Activated CD8-positive, alpha-beta memory T cell treated with anti-CD3 and anti-CD28 coated beads, Interleukin-2, amount 10 ng/mL, durations not matched to agents 7 days and 5 days (primary cell): ENCODE results near the gene POLR3H. TPM values are rescaled to one million over a fixed set of nuclear protein-coding genes. Genes with fewer than 3 reads are reported as not detected.
A peak's percentile ranks its signal among the peaks of the same experiment; 100 is the strongest.
"Not testable (repeated sequence)": the region's sequence is repeated elsewhere in the genome, so short reads cannot be mapped to it uniquely, and the experiment has no call there.

Experiments
- ATAC-seq: fragments of 150-1000 bp; cut with Tn5 transposase; one replicate; pipeline ENCODE4 v1.10.0; 2021; ENCODE audit warnings: moderate library complexity
- CTCF ChIA-PET: fragments of 350-600 bp; sonication (Branson Sonifier 250); formaldehyde crosslinking; loops from one replicate; lab custom pipeline; 2021; ENCODE audit warnings: antibody characterized with exemption; lab: Charles Lee
- DNase-seq: peaks from one replicate; pipeline ENCODE4 v3.0.0-alpha.2; 2020
- H3K27ac Mint-ChIP-seq: one replicate; pipeline ENCODE4 v1.8.0; 2021; ENCODE audit warnings: mild to moderate bottlenecking, mixed read lengths
- H3K27me3 Mint-ChIP-seq: one replicate; pipeline ENCODE4 v1.8.0; 2021; ENCODE audit warnings: mixed read lengths
- H3K36me3 Mint-ChIP-seq: one replicate; pipeline ENCODE4 v1.8.0; 2021; ENCODE audit warnings: mild to moderate bottlenecking, mixed read lengths
- H3K4me1 Mint-ChIP-seq: one replicate; pipeline ENCODE4 v1.8.0; 2021; ENCODE audit warnings: mixed read lengths
- H3K4me3 Mint-ChIP-seq: one replicate; pipeline ENCODE4 v1.8.0; 2021; ENCODE audit warnings: mild to moderate bottlenecking, moderate library complexity, mixed read lengths
- H3K9me3 Mint-ChIP-seq: one replicate; pipeline ENCODE4 v1.8.0; 2022; ENCODE audit warnings: low read depth, mixed read lengths
- total RNA-seq, 2 experiments: library from RNA; stranded (reverse); gene quantifications; one replicate each; pipeline ENCODE4 v1.2.3, GENCODE V29; 2021

The POLR3H gene
- total RNA-seq, 2 experiments from 2014 or later, result 32.4 to 43.7 TPM

DNA sequence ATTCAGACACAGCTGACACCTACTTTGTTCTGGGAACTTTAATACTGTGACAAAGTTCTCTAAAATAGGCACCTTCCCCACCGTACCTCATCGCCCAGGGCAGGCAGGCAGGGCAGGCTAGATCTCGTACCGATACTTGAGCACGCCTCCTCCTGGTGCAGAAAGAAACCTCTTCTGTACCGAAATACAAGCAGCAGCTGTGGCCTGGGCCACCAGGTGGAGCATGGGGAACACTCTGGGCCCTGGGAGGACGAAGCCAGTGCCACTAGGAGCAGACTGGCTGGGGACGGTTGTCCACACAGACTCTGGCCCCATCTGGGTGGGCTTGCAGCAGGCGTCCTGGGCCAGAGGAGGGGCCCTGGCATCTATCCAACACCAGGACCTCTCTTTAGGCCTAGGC lies 32.6 kb upstream of the POLR3H start:
- ATAC-seq, result peak; percentile 72
- H3K36me3 Mint-ChIP-seq, result peaks cover 3% of the 10 kb centered on the region
- H3K27me3 Mint-ChIP-seq, result no peaks in the 10 kb centered on the region
- no peak overlapping the region for H3K27ac Mint-ChIP-seq
- CTCF ChIA-PET, result interaction anchor here (0.6 to 3.5 kb wide), 10 partner anchors 9 to 90 kb away, joined by 3 to 20 read pairs (median 3); partner anchors contain the start of genes CSDC2 and PMM1
- H3K9me3 Mint-ChIP-seq, result no peaks in the 10 kb centered on the region
- DNase-seq, result peak; percentile 60
- H3K4me1 Mint-ChIP-seq, result peaks cover 2% of the 10 kb centered on the region
- no peak overlapping the region for H3K4me3 Mint-ChIP-seq

DNA sequence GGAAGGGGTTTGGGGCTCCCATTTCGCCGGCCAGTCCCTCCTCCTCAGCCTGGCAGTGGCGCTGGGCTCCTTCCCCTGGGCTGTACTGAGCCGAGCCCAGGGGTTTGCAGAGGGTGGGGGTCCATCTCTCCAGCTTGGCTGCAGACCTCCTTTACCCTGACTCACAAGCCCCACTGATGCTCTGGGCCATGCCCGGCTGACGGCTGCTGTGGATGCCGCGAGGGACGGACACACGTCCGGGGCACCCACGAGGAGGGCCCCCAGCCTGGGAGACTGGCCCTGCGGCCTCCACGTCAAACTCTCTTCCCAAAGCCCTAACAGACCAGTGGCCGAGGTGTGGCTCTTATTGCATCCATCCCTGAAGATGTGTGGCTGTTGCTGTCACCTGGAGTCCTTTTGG lies 31.3 kb upstream of the POLR3H start:
- H3K36me3 Mint-ChIP-seq, result peaks cover 3% of the 10 kb centered on the region
- H3K4me3 Mint-ChIP-seq, result no peak overlapping the region
- H3K27ac Mint-ChIP-seq, result no peak overlapping the region
- no peaks in the 10 kb centered on the region for H3K9me3 Mint-ChIP-seq
- CTCF ChIA-PET, result interaction anchor here (2.0 kb wide), 1 partner anchor 23 kb away, joined by 7 read pairs; no protein-coding TSS in a partner anchor
- DNase-seq (no peak), ATAC-seq (no peak)
- H3K4me1 Mint-ChIP-seq, result peaks cover 2% of the 10 kb centered on the region
- no peaks in the 10 kb centered on the region for H3K27me3 Mint-ChIP-seq

DNA sequence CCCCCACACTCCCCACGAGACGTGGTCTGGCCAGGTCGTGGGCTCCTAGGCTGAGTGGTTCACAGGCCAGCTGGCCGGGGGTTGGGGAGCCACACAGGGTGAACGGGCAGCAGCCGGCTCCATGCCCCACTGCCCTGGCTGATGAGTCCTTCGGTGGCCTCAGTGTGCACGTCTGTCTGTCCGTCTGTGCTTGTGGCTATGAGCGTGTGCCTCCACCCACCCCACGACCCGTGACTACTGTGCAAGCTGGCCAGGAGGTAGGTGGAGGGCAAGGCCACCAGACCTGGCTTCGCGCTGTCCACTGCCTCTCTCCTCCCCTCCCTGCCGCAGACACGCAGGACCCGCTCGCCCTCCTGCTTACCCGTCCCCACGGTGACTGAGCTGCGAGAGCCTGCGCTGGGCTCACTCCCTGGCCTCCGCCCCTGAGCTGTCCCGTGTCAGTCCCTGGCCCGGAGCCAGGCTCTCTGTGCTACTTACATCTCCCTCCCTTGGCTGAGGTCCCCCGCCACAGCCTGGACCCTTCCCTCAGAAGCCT lies 30.6 kb upstream of the POLR3H start:
- CTCF ChIA-PET, result interaction anchor here (0.6 kb wide), 1 partner anchor 76 kb away, joined by 3 read pairs; no protein-coding TSS in a partner anchor
- H3K9me3 Mint-ChIP-seq, result no peaks in the 10 kb centered on the region

GRCh38 chr22:41573677-41574076 lies 29.4 kb upstream of the POLR3H start:
- H3K9me3 Mint-ChIP-seq, result no peaks in the 10 kb centered on the region
- no peak for DNase-seq
- H3K27me3 Mint-ChIP-seq, result no peaks in the 10 kb centered on the region
- no peaks in the 10 kb centered on the region for H3K4me1 Mint-ChIP-seq
- no peak overlapping the region for H3K27ac Mint-ChIP-seq
- no peak for ATAC-seq
- H3K4me3 Mint-ChIP-seq, result no peak overlapping the region
- CTCF ChIA-PET, result no interaction called here
- H3K36me3 Mint-ChIP-seq, result no peaks in the 10 kb centered on the region

More for the DNA sequence above, 30.6 kb upstream of the POLR3H start:
- no peak for DNase-seq
- H3K4me1 Mint-ChIP-seq, result no peaks in the 10 kb centered on the region
- no peaks in the 10 kb centered on the region for H3K27me3 Mint-ChIP-seq
- H3K27ac Mint-ChIP-seq, result no peak overlapping the region
- ATAC-seq, result no peak
- no peak overlapping the region for H3K4me3 Mint-ChIP-seq
- peaks cover 2% of the 10 kb centered on the region for H3K36me3 Mint-ChIP-seq

GRCh38 chr22:41572305-41572704 lies 28.0 kb upstream of the POLR3H start:
- H3K27ac Mint-ChIP-seq, H3K9me3 Mint-ChIP-seq, CTCF ChIA-PET, H3K27me3 Mint-ChIP-seq, DNase-seq, H3K4me3 Mint-ChIP-seq, ATAC-seq, H3K4me1 Mint-ChIP-seq, H3K36me3 Mint-ChIP-seq: not testable (repeated sequence)

DNA sequence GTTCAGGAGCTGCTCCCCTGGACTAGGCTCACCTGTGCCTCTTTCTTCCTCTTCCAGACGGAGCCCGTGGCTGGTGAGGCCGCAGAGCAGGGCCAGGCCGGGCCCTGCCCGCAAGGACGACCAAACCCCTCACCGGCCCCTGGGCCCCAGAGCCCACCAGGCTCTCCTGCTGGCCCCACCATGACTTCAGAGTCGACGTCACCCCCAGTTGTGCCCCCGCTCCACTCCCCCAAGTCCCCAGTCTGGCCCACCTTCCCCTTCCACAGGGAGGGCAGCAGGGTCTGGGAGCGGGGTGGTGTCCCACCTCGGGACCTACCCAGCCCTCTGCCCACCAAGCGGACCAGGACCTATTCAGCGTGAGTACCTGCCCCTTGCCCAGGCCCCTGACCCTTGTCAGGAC lies 27.5 kb upstream of the POLR3H start:
- H3K27ac Mint-ChIP-seq, result no peak overlapping the region
- no peaks in the 10 kb centered on the region for H3K27me3 Mint-ChIP-seq
- no peak for ATAC-seq
- H3K4me1 Mint-ChIP-seq, result no peaks in the 10 kb centered on the region
- DNase-seq, result no peak
- no peaks in the 10 kb centered on the region for H3K9me3 Mint-ChIP-seq
- no peak overlapping the region for H3K4me3 Mint-ChIP-seq
- H3K36me3 Mint-ChIP-seq, result no peaks in the 10 kb centered on the region
- CTCF ChIA-PET, result no interaction called here

- CTCF ChIA-PET, result interaction anchor here (0.7 to 1.3 kb wide), 2 partner anchors 21 to 44 kb away, joined by 4 read pairs; no protein-coding TSS in a partner anchor
- Mint-ChIP-seq H3K27me3 (peaks cover 2% of the 10 kb centered on the region), H3K4me3 (no peak overlapping the region), H3K36me3 (no peaks in the 10 kb centered on the region), H3K4me1 (peaks cover 6% of the 10 kb centered on the region), H3K9me3 (no peaks in the 10 kb centered on the region), H3K27ac (no peak overlapping the region)
- ATAC-seq, result no peak
- no peak for DNase-seq
These were observed 26.0 kb upstream of the POLR3H start for GRCh38 chr22:41570221-41570620.

DNA sequence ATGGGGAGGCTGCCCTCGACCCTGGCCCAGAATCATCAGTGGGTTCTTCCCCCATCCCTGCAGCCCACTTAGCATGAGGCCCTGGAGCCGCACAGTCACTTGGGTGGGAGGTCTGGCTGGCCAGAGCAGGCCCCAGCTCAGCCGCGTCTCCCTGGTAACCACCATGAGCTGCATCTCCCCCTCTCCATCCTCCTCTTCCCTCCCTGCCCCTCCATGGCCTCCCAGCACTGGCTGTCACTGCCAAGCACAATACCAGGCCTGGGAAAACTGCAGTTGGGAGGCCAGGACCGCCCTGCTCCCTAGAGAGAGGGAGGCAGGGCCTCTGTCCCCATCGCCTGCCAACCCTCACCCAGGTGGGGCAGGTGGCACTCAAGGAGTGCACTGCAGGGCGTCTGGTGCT lies 24.5 kb upstream of the POLR3H start:
- no peaks in the 10 kb centered on the region for H3K36me3 Mint-ChIP-seq
- H3K4me3 Mint-ChIP-seq, result no peak overlapping the region
- DNase-seq (no peak), ATAC-seq (no peak)
- CTCF ChIA-PET, result interaction anchor here (1.0 kb wide), 1 partner anchor 42 kb away, joined by 3 read pairs; no protein-coding TSS in a partner anchor
- no peak overlapping the region for H3K27ac Mint-ChIP-seq
- peaks cover 2% of the 10 kb centered on the region for H3K27me3 Mint-ChIP-seq
- H3K4me1 Mint-ChIP-seq, result peaks cover 11% of the 10 kb centered on the region
- H3K9me3 Mint-ChIP-seq, result no peaks in the 10 kb centered on the region

- Mint-ChIP-seq H3K4me3 (no peak overlapping the region), H3K4me1 (peaks cover 11% of the 10 kb centered on the region), H3K27me3 (peaks cover 13% of the 10 kb centered on the region), H3K9me3 (no peaks in the 10 kb centered on the region), H3K36me3 (no peaks in the 10 kb centered on the region), H3K27ac (no peak overlapping the region)
- CTCF ChIA-PET, result no interaction called here
- ATAC-seq (no peak), DNase-seq (no peak)
These were observed 23.2 kb upstream of the POLR3H start for GRCh38 chr22:41567512-41567768.

DNA sequence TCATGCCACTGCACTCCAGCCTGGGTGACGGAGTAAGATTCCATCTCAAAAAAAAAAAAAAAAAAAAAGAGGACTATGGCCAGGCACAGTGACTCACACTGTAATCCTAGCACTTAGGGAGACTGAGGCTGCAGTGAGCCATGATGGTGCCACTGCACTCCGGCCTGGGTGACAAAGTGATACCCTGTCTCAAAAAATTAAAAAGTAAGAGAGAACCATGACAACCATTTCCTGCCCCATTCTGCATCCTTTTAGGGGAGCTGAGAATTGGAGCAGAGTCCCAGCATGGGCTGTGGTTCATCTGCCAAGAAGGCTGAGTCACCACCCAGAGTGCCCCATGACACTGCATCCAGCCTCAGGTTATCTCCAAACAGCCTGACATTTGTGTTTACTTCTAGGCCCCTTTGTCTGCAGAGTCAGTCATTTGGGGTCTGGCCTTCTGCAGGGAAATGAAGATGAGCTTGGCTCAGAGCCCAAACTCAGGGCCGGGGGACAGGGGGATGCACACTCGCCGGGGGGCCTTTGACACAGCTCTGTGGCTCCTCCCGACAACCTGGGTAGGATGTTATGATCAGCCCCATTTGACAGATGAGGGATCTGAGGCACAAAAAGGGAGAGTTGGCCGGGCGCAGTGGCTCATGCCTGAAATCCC lies 21.3 kb upstream of the POLR3H start:
- Mint-ChIP-seq H3K4me3 (no peak overlapping the region), H3K9me3 (no peaks in the 10 kb centered on the region), H3K27ac (peak overlapping the region; percentile 19), H3K36me3 (no peaks in the 10 kb centered on the region), H3K4me1 (peaks cover 11% of the 10 kb centered on the region), H3K27me3 (peaks cover 30% of the 10 kb centered on the region)
- DNase-seq, result peak; percentile 71
- peak; percentile 91 for ATAC-seq
- CTCF ChIA-PET, result interaction anchor here (0.9 to 2.8 kb wide), 4 partner anchors 11 to 101 kb away, joined by 3 to 7 read pairs (median 4); partner anchors contain the start of gene POLR3H

DNA sequence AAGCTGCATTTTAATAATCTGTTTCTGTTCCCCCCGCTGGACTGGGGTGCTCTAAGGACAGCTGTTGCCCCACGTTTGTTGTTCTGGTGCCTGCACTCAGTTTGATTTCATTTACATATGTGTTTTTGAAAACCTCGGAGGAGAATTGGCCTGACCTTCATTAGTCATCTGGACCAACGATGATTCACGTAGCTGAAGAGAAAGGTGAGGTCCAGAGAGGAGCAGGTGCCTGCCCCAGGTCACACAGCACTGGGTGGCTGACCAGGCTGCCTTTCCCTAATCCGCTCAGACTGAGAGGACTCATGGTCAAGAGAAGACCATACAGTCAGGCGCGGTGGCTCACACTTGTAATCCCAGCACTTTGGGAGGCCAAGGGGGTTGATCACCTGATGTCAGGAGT lies 20.3 kb upstream of the POLR3H start:
- Mint-ChIP-seq H3K9me3 (no peaks in the 10 kb centered on the region), H3K4me1 (peaks cover 11% of the 10 kb centered on the region), H3K27ac (no peak overlapping the region), H3K36me3 (no peaks in the 10 kb centered on the region), H3K27me3 (peaks cover 38% of the 10 kb centered on the region), H3K4me3 (no peak overlapping the region)
- ATAC-seq (no peak), DNase-seq (no peak)
- CTCF ChIA-PET, result interaction anchor here (2.8 kb wide), 1 partner anchor 12 kb away, joined by 7 read pairs; no protein-coding TSS in a partner anchor

DNA sequence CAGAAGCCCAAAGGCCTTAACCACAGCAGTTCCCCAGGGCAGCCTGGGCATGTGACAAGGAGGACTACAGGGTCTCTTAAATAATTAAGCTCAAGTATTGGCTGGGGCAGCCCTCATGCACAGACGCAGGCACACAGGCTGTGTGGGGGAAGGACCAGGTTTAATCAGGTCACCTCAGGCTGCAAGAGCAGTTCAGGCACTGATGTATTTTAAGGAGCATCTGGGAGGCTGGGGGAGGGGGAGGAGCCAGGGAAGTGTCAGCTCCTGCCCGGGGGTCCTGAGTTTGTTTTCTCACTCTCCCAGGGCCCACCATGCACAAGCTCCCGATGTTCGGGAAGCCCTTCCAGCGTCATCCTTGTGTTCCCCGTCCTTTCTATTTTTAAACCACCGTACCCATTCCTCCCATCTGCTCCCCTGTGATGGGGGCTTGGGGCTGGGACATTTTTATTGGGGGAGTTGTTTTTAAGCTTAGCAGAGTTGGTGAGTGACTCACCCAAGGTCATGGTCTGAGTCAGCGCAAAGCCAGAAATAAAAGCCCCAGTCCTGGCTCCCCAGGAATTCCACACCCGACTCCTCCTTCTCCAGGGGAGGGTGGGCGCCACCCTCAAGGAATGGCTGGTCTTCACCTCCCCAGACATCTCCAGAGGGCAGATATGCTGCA lies 18.9 kb upstream of the POLR3H start:
- peaks cover 38% of the 10 kb centered on the region for H3K27me3 Mint-ChIP-seq
- H3K4me3 Mint-ChIP-seq, result no peak overlapping the region
- no peaks in the 10 kb centered on the region for H3K36me3 Mint-ChIP-seq
- CTCF ChIA-PET, result no interaction called here
- peaks cover 11% of the 10 kb centered on the region for H3K4me1 Mint-ChIP-seq
- no peak overlapping the region for H3K27ac Mint-ChIP-seq
- ATAC-seq, result no peak
- DNase-seq, result no peak
- H3K9me3 Mint-ChIP-seq, result no peaks in the 10 kb centered on the region

GRCh38 chr22:41562461-41562860 lies 18.2 kb upstream of the POLR3H start:
- no peak for DNase-seq
- Mint-ChIP-seq H3K27me3 (peaks cover 38% of the 10 kb centered on the region), H3K27ac (no peak overlapping the region), H3K4me3 (no peak overlapping the region), H3K4me1 (peaks cover 13% of the 10 kb centered on the region), H3K9me3 (no peaks in the 10 kb centered on the region), H3K36me3 (no peaks in the 10 kb centered on the region)
- CTCF ChIA-PET, result no interaction called here
- no peak for ATAC-seq

GRCh38 chr22:41561788-41562187 lies 17.5 kb upstream of the POLR3H start:
- ATAC-seq, result no peak
- H3K27me3 Mint-ChIP-seq, result peaks cover 41% of the 10 kb centered on the region
- H3K9me3 Mint-ChIP-seq, result no peaks in the 10 kb centered on the region
- DNase-seq, result no peak
- no peak overlapping the region for H3K27ac Mint-ChIP-seq
- H3K4me3 Mint-ChIP-seq, result no peak overlapping the region
- peaks cover 17% of the 10 kb centered on the region for H3K4me1 Mint-ChIP-seq
- H3K36me3 Mint-ChIP-seq, result no peaks in the 10 kb centered on the region
- CTCF ChIA-PET, result interaction anchor here (1.4 kb wide), 1 partner anchor 16 kb away, joined by 3 read pairs; no protein-coding TSS in a partner anchor
